ENCODE results near the gene OR14A16. TPM values are rescaled to one million over a fixed set of nuclear protein-coding genes. Genes with fewer than 3 reads are reported as not detected.

The OR14A16 gene
- total RNA-seq, 1 experiment from 2014 or later, result not detected

DNA sequence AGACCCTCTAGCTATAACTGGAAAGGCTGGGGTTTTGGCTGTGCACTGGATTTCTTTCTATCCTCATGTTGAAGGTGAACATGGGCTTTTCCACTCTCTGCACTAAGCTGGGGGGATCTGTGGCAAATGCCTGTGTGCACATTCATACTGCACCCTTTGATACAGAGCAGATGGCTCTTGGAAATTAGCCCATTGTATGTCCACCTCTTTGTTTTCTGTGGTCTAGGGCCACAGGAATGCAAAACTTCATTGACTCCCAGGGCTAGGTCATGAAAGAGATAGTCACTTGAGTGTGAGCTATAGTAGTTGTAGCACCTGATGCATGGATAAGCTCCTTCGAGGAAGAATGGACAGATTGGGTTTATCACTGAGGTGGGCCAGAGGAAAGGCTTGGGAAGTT is 5.7 kb upstream of the OR14A16 start:
- CTCF ChIA-PET, result no interaction called here
- no peaks in the 10 kb centered on the region for H3K27me3 Mint-ChIP-seq (ENCODE audit: insufficient read depth, unreplicated experiment)
- no peak overlapping the region for H3K27ac Mint-ChIP-seq (ENCODE audit: low read depth, unreplicated experiment)
- H3K4me3 Mint-ChIP-seq (ENCODE audit: unreplicated experiment), result no peak overlapping the region
- H3K36me3 Mint-ChIP-seq (ENCODE audit: insufficient read depth, unreplicated experiment), result no peaks in the 10 kb centered on the region
- no TSS peak for BruUV-seq (replicated peaks)
- intact Hi-C loops (cut with micrococcal nuclease), result no loop called here
- H3K9me3 Mint-ChIP-seq (ENCODE audit: unreplicated experiment), result no peaks in the 10 kb centered on the region
- TF ChIP-seq, protein P1, sequence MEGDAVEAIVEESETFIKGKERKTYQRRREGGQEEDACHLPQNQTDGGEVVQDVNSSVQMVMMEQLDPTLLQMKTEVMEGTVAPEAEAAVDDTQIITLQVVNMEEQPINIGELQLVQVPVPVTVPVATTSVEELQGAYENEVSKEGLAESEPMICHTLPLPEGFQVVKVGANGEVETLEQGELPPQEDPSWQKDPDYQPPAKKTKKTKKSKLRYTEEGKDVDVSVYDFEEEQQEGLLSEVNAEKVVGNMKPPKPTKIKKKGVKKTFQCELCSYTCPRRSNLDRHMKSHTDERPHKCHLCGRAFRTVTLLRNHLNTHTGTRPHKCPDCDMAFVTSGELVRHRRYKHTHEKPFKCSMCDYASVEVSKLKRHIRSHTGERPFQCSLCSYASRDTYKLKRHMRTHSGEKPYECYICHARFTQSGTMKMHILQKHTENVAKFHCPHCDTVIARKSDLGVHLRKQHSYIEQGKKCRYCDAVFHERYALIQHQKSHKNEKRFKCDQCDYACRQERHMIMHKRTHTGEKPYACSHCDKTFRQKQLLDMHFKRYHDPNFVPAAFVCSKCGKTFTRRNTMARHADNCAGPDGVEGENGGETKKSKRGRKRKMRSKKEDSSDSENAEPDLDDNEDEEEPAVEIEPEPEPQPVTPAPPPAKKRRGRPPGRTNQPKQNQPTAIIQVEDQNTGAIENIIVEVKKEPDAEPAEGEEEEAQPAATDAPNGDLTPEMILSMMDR (IDR thresholded peaks at IDR 0.05; ENCODE audit: unreplicated experiment), result no peak
- POLR2A ChIA-PET, result no interaction called here
- H3K4me1 Mint-ChIP-seq (ENCODE audit: insufficient read depth, unreplicated experiment), result no peaks in the 10 kb centered on the region
- no peak for DNase-seq (ENCODE audit: unreplicated experiment)

DNA sequence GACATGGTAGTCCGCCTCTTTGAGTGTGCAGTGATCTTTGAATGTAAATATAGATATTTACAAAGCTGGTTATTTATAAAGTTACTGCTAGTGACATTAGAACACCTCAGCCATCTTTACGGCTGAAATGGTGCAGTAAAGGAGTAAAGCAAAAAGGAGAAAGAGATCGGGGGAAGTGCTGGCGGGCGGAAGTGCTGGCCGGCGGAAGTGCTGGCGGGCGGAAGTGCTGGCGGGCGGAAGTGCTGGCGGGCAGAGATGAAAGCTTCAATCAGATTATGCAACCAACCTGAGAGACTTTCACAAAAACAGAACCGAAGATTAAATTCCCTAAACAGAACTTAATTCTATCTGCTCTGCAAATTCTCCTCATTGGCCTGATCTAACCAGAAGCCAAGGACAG is 1.4 kb upstream of the OR14A16 start:
- H3K9me3 Mint-ChIP-seq (ENCODE audit: unreplicated experiment), result no peaks in the 10 kb centered on the region
- no peak overlapping the region for H3K27ac Mint-ChIP-seq (ENCODE audit: low read depth, unreplicated experiment)
- no peaks in the 10 kb centered on the region for H3K27me3 Mint-ChIP-seq (ENCODE audit: insufficient read depth, unreplicated experiment)
- intact Hi-C loops (cut with micrococcal nuclease), result no loop called here
- no TSS peak for BruUV-seq (replicated peaks)
- POLR2A ChIA-PET, result interaction anchor here (1.1 kb wide), 1 partner anchor 37 kb away, joined by 4 read pairs; no protein-coding TSS in a partner anchor
- CTCF ChIA-PET, result interaction anchor here (0.6 kb wide), 1 partner anchor 379 kb away, joined by 3 read pairs; no protein-coding TSS in a partner anchor
- no peak for DNase-seq (ENCODE audit: unreplicated experiment)
- no peaks in the 10 kb centered on the region for H3K36me3 Mint-ChIP-seq (ENCODE audit: insufficient read depth, unreplicated experiment)
- no peaks in the 10 kb centered on the region for H3K4me1 Mint-ChIP-seq (ENCODE audit: insufficient read depth, unreplicated experiment)
- TF ChIP-seq, protein P1 (IDR thresholded peaks at IDR 0.05; ENCODE audit: unreplicated experiment), result no peak
- H3K4me3 Mint-ChIP-seq (ENCODE audit: unreplicated experiment), result no peak overlapping the region

GRCh38 chr1:247822060-247822459 is 1.9 kb downstream of the OR14A16 start:
- TF ChIP-seq, protein P1 (IDR thresholded peaks at IDR 0.05; ENCODE audit: unreplicated experiment), result no peak
- POLR2A ChIA-PET, result no interaction called here
- H3K4me3 Mint-ChIP-seq (ENCODE audit: unreplicated experiment), result no peak overlapping the region
- CTCF ChIA-PET, result no interaction called here
- no peak for DNase-seq (ENCODE audit: unreplicated experiment)
- intact Hi-C loops (cut with micrococcal nuclease), result no loop called here
- H3K27me3 Mint-ChIP-seq (ENCODE audit: insufficient read depth, unreplicated experiment), result no peaks in the 10 kb centered on the region
- H3K36me3 Mint-ChIP-seq (ENCODE audit: insufficient read depth, unreplicated experiment), result no peaks in the 10 kb centered on the region
- H3K4me1 Mint-ChIP-seq (ENCODE audit: insufficient read depth, unreplicated experiment), result peaks cover 6% of the 10 kb centered on the region
- H3K27ac Mint-ChIP-seq (ENCODE audit: low read depth, unreplicated experiment), result no peak overlapping the region
- no TSS peak for BruUV-seq (replicated peaks)
- H3K9me3 Mint-ChIP-seq (ENCODE audit: unreplicated experiment), result no peaks in the 10 kb centered on the region

- CTCF ChIA-PET, result no interaction called here
- H3K4me1 Mint-ChIP-seq (ENCODE audit: insufficient read depth, unreplicated experiment), result no peaks in the 10 kb centered on the region
- intact Hi-C loops (cut with micrococcal nuclease), result no loop called here
- no peaks in the 10 kb centered on the region for H3K36me3 Mint-ChIP-seq (ENCODE audit: insufficient read depth, unreplicated experiment)
- no peak overlapping the region for H3K4me3 Mint-ChIP-seq (ENCODE audit: unreplicated experiment)
- POLR2A ChIA-PET, result interaction anchor here (0.6 kb wide), 1 partner anchor 305 kb away, joined by 3 read pairs; no protein-coding TSS in a partner anchor
- no peaks in the 10 kb centered on the region for H3K27me3 Mint-ChIP-seq (ENCODE audit: insufficient read depth, unreplicated experiment)
- no peak overlapping the region for H3K27ac Mint-ChIP-seq (ENCODE audit: low read depth, unreplicated experiment)
- BruUV-seq (replicated peaks), result no TSS peak
- TF ChIP-seq, protein P1 (IDR thresholded peaks at IDR 0.05; ENCODE audit: unreplicated experiment), result no peak
- no peak for DNase-seq (ENCODE audit: unreplicated experiment)
- peaks cover 11% of the 10 kb centered on the region for H3K9me3 Mint-ChIP-seq (ENCODE audit: unreplicated experiment)
These were observed 11.3 kb downstream of the OR14A16 start for GRCh38 chr1:247812637-247813036.
